ENCODE results near the gene ERBB2. TPM values are rescaled to one million over a fixed set of nuclear protein-coding genes. Genes with fewer than 3 reads are reported as not detected.
A peak's percentile ranks its signal among the peaks of the same experiment; 100 is the strongest.

The ERBB2 gene
- total and polyA plus RNA-seq, 2 experiments from 2014 or later, result 46.2 to 196 TPM

DNA sequence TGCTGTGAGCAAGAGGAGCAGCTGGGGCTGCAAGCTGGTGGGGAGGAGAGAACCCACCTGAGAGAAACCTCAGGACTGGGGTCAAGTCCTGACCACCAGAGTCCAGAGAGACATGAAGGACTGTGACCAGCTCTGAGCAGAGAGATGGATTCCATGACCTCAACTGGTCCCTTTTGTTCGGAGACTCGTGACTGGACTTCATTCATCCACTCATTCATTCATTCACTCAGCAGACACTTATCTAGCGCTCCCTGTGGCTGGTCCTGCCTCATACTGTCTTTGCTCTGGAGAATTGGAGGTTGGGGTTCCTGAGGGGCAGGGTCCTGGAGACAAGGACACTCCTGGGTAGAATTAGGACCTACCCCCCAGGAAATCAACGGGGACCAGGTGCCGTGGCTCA lies 4.0 kb downstream of the ERBB2 start:
- DNase-seq (ENCODE audit: low spot score) (no peak), ATAC-seq (no peak)
- H3K27me3 Mint-ChIP-seq (ENCODE audit: insufficient read depth, low read depth, poor library complexity), result peaks cover 5% of the 10 kb centered on the region
- H3K4me1 ChIP-seq (ENCODE audit: insufficient read depth), result peaks cover 53% of the 10 kb centered on the region
- H3K9me2 ChIP-seq (ENCODE audit: insufficient read depth), result no peaks in the 10 kb centered on the region
- peaks cover 40% of the 10 kb centered on the region for H3K36me3 Mint-ChIP-seq (ENCODE audit: low read depth)
- H3K9me3 Mint-ChIP-seq, result no peaks in the 10 kb centered on the region
- no peak overlapping the region for H2AFZ ChIP-seq
- peaks cover 32% of the 10 kb centered on the region for H4K20me1 ChIP-seq (replicated peaks; ENCODE audit: insufficient read depth)
- peak overlapping the region; percentile 75; the same call in 1 of the 2 replicates for H3K4me2 ChIP-seq
- H3K4me3 Mint-ChIP-seq, result peak overlapping the region; percentile 23; the same call in 1 of the 3 replicates
- H3F3A ChIP-seq (replicated peaks; ENCODE audit: low read depth), result 0 out of 2 replicates have a peak, but pooled peaks cover 2% of the 10 kb centered on the region
- peaks cover 58% of the 10 kb centered on the region for H3K4me1 Mint-ChIP-seq
- peak overlapping the region; percentile 94 for H3K27ac Mint-ChIP-seq
- H3K27me3 ChIP-seq (ENCODE audit: insufficient read depth), result no peaks in the 10 kb centered on the region
- peaks cover 85% of the 10 kb centered on the region for H3K79me2 ChIP-seq (replicated peaks; ENCODE audit: insufficient read depth)
- H3K36me3 ChIP-seq (ENCODE audit: insufficient read depth), result peaks cover 10% of the 10 kb centered on the region
- TF ChIP-seq, protein P1, sequence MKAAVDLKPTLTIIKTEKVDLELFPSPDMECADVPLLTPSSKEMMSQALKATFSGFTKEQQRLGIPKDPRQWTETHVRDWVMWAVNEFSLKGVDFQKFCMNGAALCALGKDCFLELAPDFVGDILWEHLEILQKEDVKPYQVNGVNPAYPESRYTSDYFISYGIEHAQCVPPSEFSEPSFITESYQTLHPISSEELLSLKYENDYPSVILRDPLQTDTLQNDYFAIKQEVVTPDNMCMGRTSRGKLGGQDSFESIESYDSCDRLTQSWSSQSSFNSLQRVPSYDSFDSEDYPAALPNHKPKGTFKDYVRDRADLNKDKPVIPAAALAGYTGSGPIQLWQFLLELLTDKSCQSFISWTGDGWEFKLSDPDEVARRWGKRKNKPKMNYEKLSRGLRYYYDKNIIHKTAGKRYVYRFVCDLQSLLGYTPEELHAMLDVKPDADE (IDR thresholded peaks at IDR 0.05), result no peak
- TF ChIP-seq ZNF331 (CRISPR knock-in tag; IDR thresholded peaks at IDR 0.05; ENCODE audit: low read depth) (no peak), STAT1 (IDR thresholded peaks at IDR 0.05; ENCODE audit: unreplicated experiment) (no peak), NANOG (IDR thresholded peaks at IDR 0.05; ENCODE audit: borderline replicate concordance) (no peak), CREB1 (CRISPR knock-in tag; IDR thresholded peaks at IDR 0.05; ENCODE audit: low read depth) (no peak), ZNF114 (CRISPR knock-in tag; IDR thresholded peaks at IDR 0.05) (no peak), EZH2phosphoT487 (IDR thresholded peaks at IDR 0.05; ENCODE audit: unreplicated experiment) (no peak), JUNB (IDR thresholded peaks at IDR 0.05; ENCODE audit: unreplicated experiment) (no peak), EZH2 (IDR thresholded peaks at IDR 0.05; ENCODE audit: low read depth, unreplicated experiment) (no peak), POLR2AphosphoS5 (IDR thresholded peaks at IDR 0.05; ENCODE audit: low read depth) (no peak)
- TF ChIP-seq, protein P2, sequence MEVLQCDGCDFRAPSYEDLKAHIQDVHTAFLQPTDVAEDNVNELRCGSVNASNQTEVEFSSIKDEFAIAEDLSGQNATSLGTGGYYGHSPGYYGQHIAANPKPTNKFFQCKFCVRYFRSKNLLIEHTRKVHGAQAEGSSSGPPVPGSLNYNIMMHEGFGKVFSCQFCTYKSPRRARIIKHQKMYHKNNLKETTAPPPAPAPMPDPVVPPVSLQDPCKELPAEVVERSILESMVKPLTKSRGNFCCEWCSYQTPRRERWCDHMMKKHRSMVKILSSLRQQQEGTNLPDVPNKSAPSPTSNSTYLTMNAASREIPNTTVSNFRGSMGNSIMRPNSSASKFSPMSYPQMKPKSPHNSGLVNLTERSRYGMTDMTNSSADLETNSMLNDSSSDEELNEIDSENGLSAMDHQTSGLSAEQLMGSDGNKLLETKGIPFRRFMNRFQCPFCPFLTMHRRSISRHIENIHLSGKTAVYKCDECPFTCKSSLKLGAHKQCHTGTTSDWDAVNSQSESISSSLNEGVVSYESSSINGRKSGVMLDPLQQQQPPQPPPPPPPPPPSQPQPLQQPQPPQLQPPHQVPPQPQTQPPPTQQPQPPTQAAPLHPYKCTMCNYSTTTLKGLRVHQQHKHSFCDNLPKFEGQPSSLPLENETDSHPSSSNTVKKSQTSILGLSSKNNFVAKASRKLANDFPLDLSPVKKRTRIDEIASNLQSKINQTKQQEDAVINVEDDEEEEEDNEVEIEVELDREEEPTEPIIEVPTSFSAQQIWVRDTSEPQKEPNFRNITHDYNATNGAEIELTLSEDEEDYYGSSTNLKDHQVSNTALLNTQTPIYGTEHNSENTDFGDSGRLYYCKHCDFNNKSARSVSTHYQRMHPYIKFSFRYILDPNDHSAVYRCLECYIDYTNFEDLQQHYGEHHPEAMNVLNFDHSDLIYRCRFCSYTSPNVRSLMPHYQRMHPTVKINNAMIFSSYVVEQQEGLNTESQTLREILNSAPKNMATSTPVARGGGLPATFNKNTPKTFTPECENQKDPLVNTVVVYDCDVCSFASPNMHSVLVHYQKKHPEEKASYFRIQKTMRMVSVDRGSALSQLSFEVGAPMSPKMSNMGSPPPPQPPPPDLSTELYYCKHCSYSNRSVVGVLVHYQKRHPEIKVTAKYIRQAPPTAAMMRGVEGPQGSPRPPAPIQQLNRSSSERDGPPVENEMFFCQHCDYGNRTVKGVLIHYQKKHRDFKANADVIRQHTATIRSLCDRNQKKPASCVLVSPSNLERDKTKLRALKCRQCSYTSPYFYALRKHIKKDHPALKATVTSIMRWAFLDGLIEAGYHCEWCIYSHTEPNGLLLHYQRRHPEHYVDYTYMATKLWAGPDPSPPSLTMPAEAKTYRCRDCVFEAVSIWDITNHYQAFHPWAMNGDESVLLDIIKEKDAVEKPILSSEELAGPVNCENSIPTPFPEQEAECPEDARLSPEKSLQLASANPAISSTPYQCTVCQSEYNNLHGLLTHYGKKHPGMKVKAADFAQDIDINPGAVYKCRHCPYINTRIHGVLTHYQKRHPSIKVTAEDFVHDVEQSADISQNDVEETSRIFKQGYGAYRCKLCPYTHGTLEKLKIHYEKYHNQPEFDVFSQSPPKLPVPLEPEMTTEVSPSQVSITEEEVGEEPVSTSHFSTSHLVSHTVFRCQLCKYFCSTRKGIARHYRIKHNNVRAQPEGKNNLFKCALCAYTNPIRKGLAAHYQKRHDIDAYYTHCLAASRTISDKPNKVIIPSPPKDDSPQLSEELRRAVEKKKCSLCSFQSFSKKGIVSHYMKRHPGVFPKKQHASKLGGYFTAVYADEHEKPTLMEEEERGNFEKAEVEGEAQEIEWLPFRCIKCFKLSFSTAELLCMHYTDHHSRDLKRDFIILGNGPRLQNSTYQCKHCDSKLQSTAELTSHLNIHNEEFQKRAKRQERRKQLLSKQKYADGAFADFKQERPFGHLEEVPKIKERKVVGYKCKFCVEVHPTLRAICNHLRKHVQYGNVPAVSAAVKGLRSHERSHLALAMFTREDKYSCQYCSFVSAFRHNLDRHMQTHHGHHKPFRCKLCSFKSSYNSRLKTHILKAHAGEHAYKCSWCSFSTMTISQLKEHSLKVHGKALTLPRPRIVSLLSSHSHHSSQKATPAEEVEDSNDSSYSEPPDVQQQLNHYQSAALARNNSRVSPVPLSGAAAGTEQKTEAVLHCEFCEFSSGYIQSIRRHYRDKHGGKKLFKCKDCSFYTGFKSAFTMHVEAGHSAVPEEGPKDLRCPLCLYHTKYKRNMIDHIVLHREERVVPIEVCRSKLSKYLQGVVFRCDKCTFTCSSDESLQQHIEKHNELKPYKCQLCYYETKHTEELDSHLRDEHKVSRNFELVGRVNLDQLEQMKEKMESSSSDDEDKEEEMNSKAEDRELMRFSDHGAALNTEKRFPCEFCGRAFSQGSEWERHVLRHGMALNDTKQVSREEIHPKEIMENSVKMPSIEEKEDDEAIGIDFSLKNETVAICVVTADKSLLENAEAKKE (CRISPR knock-in tag; IDR thresholded peaks at IDR 0.05), result no peak
- TF ChIP-seq, protein P3, sequence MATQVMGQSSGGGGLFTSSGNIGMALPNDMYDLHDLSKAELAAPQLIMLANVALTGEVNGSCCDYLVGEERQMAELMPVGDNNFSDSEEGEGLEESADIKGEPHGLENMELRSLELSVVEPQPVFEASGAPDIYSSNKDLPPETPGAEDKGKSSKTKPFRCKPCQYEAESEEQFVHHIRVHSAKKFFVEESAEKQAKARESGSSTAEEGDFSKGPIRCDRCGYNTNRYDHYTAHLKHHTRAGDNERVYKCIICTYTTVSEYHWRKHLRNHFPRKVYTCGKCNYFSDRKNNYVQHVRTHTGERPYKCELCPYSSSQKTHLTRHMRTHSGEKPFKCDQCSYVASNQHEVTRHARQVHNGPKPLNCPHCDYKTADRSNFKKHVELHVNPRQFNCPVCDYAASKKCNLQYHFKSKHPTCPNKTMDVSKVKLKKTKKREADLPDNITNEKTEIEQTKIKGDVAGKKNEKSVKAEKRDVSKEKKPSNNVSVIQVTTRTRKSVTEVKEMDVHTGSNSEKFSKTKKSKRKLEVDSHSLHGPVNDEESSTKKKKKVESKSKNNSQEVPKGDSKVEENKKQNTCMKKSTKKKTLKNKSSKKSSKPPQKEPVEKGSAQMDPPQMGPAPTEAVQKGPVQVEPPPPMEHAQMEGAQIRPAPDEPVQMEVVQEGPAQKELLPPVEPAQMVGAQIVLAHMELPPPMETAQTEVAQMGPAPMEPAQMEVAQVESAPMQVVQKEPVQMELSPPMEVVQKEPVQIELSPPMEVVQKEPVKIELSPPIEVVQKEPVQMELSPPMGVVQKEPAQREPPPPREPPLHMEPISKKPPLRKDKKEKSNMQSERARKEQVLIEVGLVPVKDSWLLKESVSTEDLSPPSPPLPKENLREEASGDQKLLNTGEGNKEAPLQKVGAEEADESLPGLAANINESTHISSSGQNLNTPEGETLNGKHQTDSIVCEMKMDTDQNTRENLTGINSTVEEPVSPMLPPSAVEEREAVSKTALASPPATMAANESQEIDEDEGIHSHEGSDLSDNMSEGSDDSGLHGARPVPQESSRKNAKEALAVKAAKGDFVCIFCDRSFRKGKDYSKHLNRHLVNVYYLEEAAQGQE (IDR thresholded peaks at IDR 0.05; ENCODE audit: unreplicated experiment), result no peak
- TF ChIP-seq, protein P4, sequence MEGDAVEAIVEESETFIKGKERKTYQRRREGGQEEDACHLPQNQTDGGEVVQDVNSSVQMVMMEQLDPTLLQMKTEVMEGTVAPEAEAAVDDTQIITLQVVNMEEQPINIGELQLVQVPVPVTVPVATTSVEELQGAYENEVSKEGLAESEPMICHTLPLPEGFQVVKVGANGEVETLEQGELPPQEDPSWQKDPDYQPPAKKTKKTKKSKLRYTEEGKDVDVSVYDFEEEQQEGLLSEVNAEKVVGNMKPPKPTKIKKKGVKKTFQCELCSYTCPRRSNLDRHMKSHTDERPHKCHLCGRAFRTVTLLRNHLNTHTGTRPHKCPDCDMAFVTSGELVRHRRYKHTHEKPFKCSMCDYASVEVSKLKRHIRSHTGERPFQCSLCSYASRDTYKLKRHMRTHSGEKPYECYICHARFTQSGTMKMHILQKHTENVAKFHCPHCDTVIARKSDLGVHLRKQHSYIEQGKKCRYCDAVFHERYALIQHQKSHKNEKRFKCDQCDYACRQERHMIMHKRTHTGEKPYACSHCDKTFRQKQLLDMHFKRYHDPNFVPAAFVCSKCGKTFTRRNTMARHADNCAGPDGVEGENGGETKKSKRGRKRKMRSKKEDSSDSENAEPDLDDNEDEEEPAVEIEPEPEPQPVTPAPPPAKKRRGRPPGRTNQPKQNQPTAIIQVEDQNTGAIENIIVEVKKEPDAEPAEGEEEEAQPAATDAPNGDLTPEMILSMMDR (conservative IDR thresholded peaks at IDR 0.05; ENCODE audit: low read depth in 2 of 2), result no peak
- peak overlapping the region; percentile 79; the same call in 1 of the 2 replicates for H3K27ac ChIP-seq (ENCODE audit: low read depth)
- no peak overlapping the region for H3K4me3 ChIP-seq

Measured in GM23338 (cell line).